GM21576 (cell line): ENCODE data around the gene CCR3.

ENCODE experiments used
- ATAC-seq: cut with Tn5 transposase; IDR thresholded peaks from one replicate; pipeline ENCODE4 v1.9.1; 2021; ENCODE audit warnings: mild to moderate bottlenecking, moderate library complexity; ENCODE audit not compliant: unreplicated experiment

Gene CCR3

GRCh38 chr3:46270474-46270873 is 28.2 kb downstream of the CCR3 start:
- ATAC-seq = no peak

- no peak for ATAC-seq
These were observed 29.0 kb downstream of the CCR3 start for GRCh38 chr3:46271209-46271745.

- ATAC-seq = no peak
These were observed 29.8 kb downstream of the CCR3 start for GRCh38 chr3:46272028-46272451.

GRCh38 chr3:46276497-46277099 is 34.3 kb downstream of the CCR3 start:
- ATAC-seq = no peak

- no peak for ATAC-seq
These were observed 35.2 kb downstream of the CCR3 start for GRCh38 chr3:46277476-46277875.

GRCh38 chr3:46278816-46279672 is 36.8 kb downstream of the CCR3 start:
- ATAC-seq = no peak

- ATAC-seq = no peak
These were observed 38.0 kb downstream of the CCR3 start for GRCh38 chr3:46280105-46280797.

GRCh38 chr3:46281551-46281950 is 39.3 kb downstream of the CCR3 start:
- ATAC-seq = no peak

GRCh38 chr3:46282041-46282440 is 39.8 kb downstream of the CCR3 start:
- ATAC-seq = no peak

GRCh38 chr3:46282696-46283095 is 40.4 kb downstream of the CCR3 start:
- no peak for ATAC-seq

- ATAC-seq = no peak
These were observed 41.7 kb downstream of the CCR3 start for GRCh38 chr3:46283881-46284450.

- no peak for ATAC-seq
These were observed 42.9 kb downstream of the CCR3 start for GRCh38 chr3:46284981-46285683.

GRCh38 chr3:46285931-46286619 is 43.8 kb downstream of the CCR3 start:
- no peak for ATAC-seq

GRCh38 chr3:46286947-46287565 is 44.8 kb downstream of the CCR3 start:
- no peak for ATAC-seq

GRCh38 chr3:46289551-46289950 is 47.3 kb downstream of the CCR3 start:
- no peak for ATAC-seq

- no peak for ATAC-seq
These were observed 47.7 kb downstream of the CCR3 start for GRCh38 chr3:46289966-46290365.

GRCh38 chr3:46291046-46291445 is 48.8 kb downstream of the CCR3 start:
- no peak for ATAC-seq

GRCh38 chr3:46293035-46293724 is 50.9 kb downstream of the CCR3 start:
- no peak for ATAC-seq
